OCI-LY3 (cell line): ENCODE data around the gene ARHGEF16.

Experiments used
- CTCF ChIP-seq: fragments of 200-600, 300-600 bp; sonication (generic); IDR thresholded peaks from 2 replicates; pipeline ENCODE4 v1.5.1; 2014; ENCODE audit warnings: antibody characterized with exemption, low read length, low read depth
- EZH2phosphoT487 ChIP-seq: fragments of 200-600 bp; shearing (Covaris generic); IDR thresholded peaks from 2 replicates; pipeline ENCODE4 v1.6.1; 2018; ENCODE audit warnings: antibody characterized with exemption, mixed run types, low read depth

GRCh38 chr1:3405974-3406867 lies 48.2 kb upstream of the ARHGEF16 start:
- TF ChIP-seq CTCF (no peak), EZH2phosphoT487 (no peak)
